ENCODE measurements around the gene TTC34. TPM values are rescaled to one million over a fixed set of nuclear protein-coding genes. Genes with fewer than 3 reads are reported as not detected.

TTC34 gene
- total and polyA plus RNA-seq, 2 donors (not counting 1 experiment from before 2014, with no cell fraction given) = 0.05 to 0.17 TPM

- Histone ChIP-seq H3K79me2 (ENCODE audit: control insufficient read depth, insufficient read depth, low read length) (no peaks in the 10 kb centered on the region), H3K4me2 (ENCODE audit: extremely low read depth, insufficient read depth, low read length) (no peak overlapping the region), H3K9me3 (ENCODE audit: control insufficient read depth, insufficient read depth, low read depth, low read length) (no peaks in the 10 kb centered on the region), H2AFZ (ENCODE audit: low read length) (no peak overlapping the region), H3K4me3 (replicated peaks in 1 of 4; ENCODE audit: control extremely low read depth in 1 of 4, insufficient read depth in 1 of 4, low read depth in 3 of 4, low read length in 4 of 4) (no peak overlapping the region), H3K27me3 (ENCODE audit: control insufficient read depth, insufficient read depth, low read length) (no peaks in the 10 kb centered on the region), H3K27ac (ENCODE audit: insufficient read depth, low read length) (no peak overlapping the region), H3K4me1 (ENCODE audit: control insufficient read depth, extremely low read depth, insufficient read depth, low read length) (no peaks in the 10 kb centered on the region), H3K9ac (ENCODE audit: insufficient read depth, low read length) (no peak overlapping the region), H4K20me1 (ENCODE audit: control insufficient read depth, extremely low read depth, insufficient read depth, low read length) (no peaks in the 10 kb centered on the region), H3K36me3 (ENCODE audit: control insufficient read depth, insufficient read depth, low read length) (no peaks in the 10 kb centered on the region)
- no peak for TF ChIP-seq CTCF (conservative IDR thresholded peaks at IDR 0.05 in 1 of 2, IDR thresholded peaks at IDR 0.05 in 1 of 2; ENCODE audit: low read depth in 1 of 2, low read length in 2 of 2)
- no peak for TF ChIP-seq EZH2 (IDR thresholded peaks at IDR 0.05; ENCODE audit: low read length, missing control alignments)
- no peak for DNase-seq (ENCODE audit: low read depth in 2 of 2)
Measured at GRCh38 chr1:2785631-2786328, 15.7 kb downstream of the TTC34 start.

GRCh38 chr1:2784854-2785630 lies 16.5 kb downstream of the TTC34 start:
- Histone ChIP-seq H4K20me1 (ENCODE audit: control insufficient read depth, extremely low read depth, insufficient read depth, low read length) (no peaks in the 10 kb centered on the region), H3K4me3 (replicated peaks in 1 of 4; ENCODE audit: control extremely low read depth in 1 of 4, insufficient read depth in 1 of 4, low read depth in 3 of 4, low read length in 4 of 4) (no peak overlapping the region), H3K9me3 (ENCODE audit: control insufficient read depth, insufficient read depth, low read depth, low read length) (no peaks in the 10 kb centered on the region), H3K4me1 (ENCODE audit: control insufficient read depth, extremely low read depth, insufficient read depth, low read length) (no peaks in the 10 kb centered on the region), H3K4me2 (ENCODE audit: extremely low read depth, insufficient read depth, low read length) (no peak overlapping the region), H3K27ac (ENCODE audit: insufficient read depth, low read length) (no peak overlapping the region), H3K36me3 (ENCODE audit: control insufficient read depth, insufficient read depth, low read length) (no peaks in the 10 kb centered on the region), H3K79me2 (ENCODE audit: control insufficient read depth, insufficient read depth, low read length) (no peaks in the 10 kb centered on the region), H3K9ac (ENCODE audit: insufficient read depth, low read length) (no peak overlapping the region), H3K27me3 (ENCODE audit: control insufficient read depth, insufficient read depth, low read length) (no peaks in the 10 kb centered on the region), H2AFZ (ENCODE audit: low read length) (no peak overlapping the region)
- no peak for DNase-seq (ENCODE audit: low read depth in 2 of 2)
- TF ChIP-seq CTCF (conservative IDR thresholded peaks at IDR 0.05 in 1 of 2, IDR thresholded peaks at IDR 0.05 in 1 of 2; ENCODE audit: low read depth in 1 of 2, low read length in 2 of 2) (no peak), EZH2 (IDR thresholded peaks at IDR 0.05; ENCODE audit: low read length, missing control alignments) (no peak)

Measured in fibroblast of lung (primary cell).